ENCODE results near the gene ZDBF2.
"Not testable (repeated sequence)": the region's sequence is repeated elsewhere in the genome, so short reads cannot be mapped to it uniquely, and the experiment has no call there.

ZDBF2 gene

GRCh38 chr2:206250041-206250897, 24.2 kb upstream of the ZDBF2 start:
- Histone ChIP-seq H3K27me3 (ENCODE audit: insufficient read depth, low read length) (no peaks in the 10 kb centered on the region), H3K36me3 (ENCODE audit: insufficient read depth, low read length) (no peaks in the 10 kb centered on the region), H3K4me1 (ENCODE audit: insufficient read depth, low read length) (no peaks in the 10 kb centered on the region), H3K9me3 (ENCODE audit: low read length) (peaks cover 2% of the 10 kb centered on the region), H3K4me3 (ENCODE audit: low read length) (no peak overlapping the region), H2AFZ (ENCODE audit: low read depth, low read length) (no peak overlapping the region)

DNA sequence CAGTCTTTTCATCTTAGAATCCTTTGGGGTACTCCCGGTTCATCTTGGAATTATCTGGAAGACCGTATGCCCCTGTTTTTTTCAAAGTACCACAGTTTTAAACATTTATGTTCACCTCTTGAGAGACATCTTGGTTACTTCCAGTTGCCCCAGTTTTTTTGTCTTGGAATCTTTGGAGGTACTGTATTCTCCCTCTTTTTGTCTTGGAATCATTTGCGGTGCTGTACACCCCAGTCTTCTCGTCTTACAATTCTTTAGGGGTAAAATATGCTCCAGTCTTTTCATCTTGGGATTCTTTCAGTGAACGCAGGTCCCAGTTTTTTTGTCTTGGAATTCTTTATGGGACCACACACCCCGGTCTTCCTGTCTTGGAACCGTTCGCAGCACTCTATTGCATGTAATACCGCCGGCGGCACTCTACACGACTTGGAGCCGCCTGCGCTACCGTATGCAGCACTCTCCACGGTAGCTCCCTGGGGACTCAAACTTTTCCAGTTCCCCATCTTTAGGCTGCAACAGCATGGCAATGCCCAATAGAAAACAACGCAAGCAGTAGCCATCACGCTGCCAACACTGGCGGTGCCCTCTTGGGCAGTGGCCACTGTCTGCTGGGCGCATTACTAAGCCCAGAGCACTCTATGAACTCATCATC, 21.2 kb upstream of the ZDBF2 start:
- no peak overlapping the region for H2AFZ ChIP-seq (ENCODE audit: low read depth, low read length)
- H3K27me3 ChIP-seq (ENCODE audit: insufficient read depth, low read length): no peaks in the 10 kb centered on the region
- H3K36me3 ChIP-seq (ENCODE audit: insufficient read depth, low read length): no peaks in the 10 kb centered on the region
- peaks cover 2% of the 10 kb centered on the region for H3K9me3 ChIP-seq (ENCODE audit: low read length)
- H3K4me3 ChIP-seq (ENCODE audit: low read length): no peak overlapping the region
- H3K4me1 ChIP-seq (ENCODE audit: insufficient read depth, low read length): no peaks in the 10 kb centered on the region

GRCh38 chr2:206253777-206254166, 20.7 kb upstream of the ZDBF2 start:
- Histone ChIP-seq H3K36me3 (ENCODE audit: insufficient read depth, low read length) (no peaks in the 10 kb centered on the region), H3K27me3 (ENCODE audit: insufficient read depth, low read length) (no peaks in the 10 kb centered on the region), H3K4me3 (ENCODE audit: low read length) (no peak overlapping the region), H2AFZ (ENCODE audit: low read depth, low read length) (no peak overlapping the region), H3K4me1 (ENCODE audit: insufficient read depth, low read length) (no peaks in the 10 kb centered on the region), H3K9me3 (ENCODE audit: low read length) (peaks cover 2% of the 10 kb centered on the region)

DNA sequence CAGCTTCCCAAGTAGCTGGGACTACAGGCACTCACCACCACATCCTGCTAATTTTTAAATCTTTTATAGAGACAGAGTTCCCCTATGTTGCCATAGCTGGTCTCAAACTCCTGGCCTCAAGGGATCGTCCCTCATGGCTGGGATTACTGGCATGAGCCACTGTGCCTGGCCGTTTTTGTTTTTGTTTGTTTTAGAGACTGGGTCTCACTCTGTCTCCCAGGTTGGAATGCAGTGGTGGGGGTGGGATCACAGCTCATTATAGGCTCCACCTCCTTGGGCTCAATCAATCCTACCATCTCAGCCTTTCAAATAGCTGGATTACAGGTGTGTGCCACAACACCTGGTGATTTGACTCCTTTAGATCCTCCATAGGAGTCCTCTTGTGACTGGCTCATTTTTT, 19.5 kb upstream of the ZDBF2 start:
- Histone ChIP-seq H2AFZ (ENCODE audit: low read depth, low read length) (no peak overlapping the region), H3K4me3 (ENCODE audit: low read length) (no peak overlapping the region), H3K36me3 (ENCODE audit: insufficient read depth, low read length) (no peaks in the 10 kb centered on the region), H3K4me1 (ENCODE audit: insufficient read depth, low read length) (no peaks in the 10 kb centered on the region), H3K27me3 (ENCODE audit: insufficient read depth, low read length) (peaks cover 3% of the 10 kb centered on the region), H3K9me3 (ENCODE audit: low read length) (peaks cover 2% of the 10 kb centered on the region)

DNA sequence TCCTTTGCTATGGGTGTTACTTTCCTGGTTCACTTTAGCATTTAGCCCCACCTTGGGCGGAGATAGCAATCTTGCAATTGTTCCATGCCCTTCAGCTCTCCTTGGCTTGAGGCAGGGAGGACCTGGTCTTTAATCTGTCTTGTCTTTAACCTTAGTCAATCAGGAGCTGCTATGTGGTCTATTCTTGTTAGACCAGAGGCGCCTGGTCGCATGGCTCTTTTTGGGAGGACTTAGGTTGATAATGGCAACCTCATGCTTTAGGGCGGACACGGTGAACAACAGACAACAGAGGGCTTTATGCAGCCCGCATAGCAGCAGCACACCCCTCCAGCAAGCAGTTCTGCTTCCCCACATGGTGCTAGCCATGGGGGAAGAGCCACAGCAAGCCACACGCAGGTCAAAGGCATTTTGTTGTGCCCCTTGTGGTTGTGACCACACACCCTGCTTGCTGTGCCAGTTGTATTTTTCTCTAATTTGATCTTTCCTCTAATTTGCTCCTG, 17.7 kb upstream of the ZDBF2 start:
- Histone ChIP-seq H2AFZ (ENCODE audit: low read depth, low read length) (no peak overlapping the region), H3K36me3 (ENCODE audit: insufficient read depth, low read length) (no peaks in the 10 kb centered on the region), H3K4me1 (ENCODE audit: insufficient read depth, low read length) (no peaks in the 10 kb centered on the region), H3K27me3 (ENCODE audit: insufficient read depth, low read length) (peaks cover 3% of the 10 kb centered on the region), H3K4me3 (ENCODE audit: low read length) (no peak overlapping the region), H3K9me3 (ENCODE audit: low read length) (peaks cover 2% of the 10 kb centered on the region)

- no peak overlapping the region for H2AFZ ChIP-seq (ENCODE audit: low read depth, low read length)
- no peaks in the 10 kb centered on the region for H3K4me1 ChIP-seq (ENCODE audit: insufficient read depth, low read length)
- H3K27me3 ChIP-seq (ENCODE audit: insufficient read depth, low read length): peaks cover 3% of the 10 kb centered on the region
- no peaks in the 10 kb centered on the region for H3K36me3 ChIP-seq (ENCODE audit: insufficient read depth, low read length)
- peaks cover 2% of the 10 kb centered on the region for H3K9me3 ChIP-seq (ENCODE audit: low read length)
- H3K4me3 ChIP-seq (ENCODE audit: low read length): no peak overlapping the region
These were observed 17.1 kb upstream of the ZDBF2 start for GRCh38 chr2:206257350-206257749.

DNA sequence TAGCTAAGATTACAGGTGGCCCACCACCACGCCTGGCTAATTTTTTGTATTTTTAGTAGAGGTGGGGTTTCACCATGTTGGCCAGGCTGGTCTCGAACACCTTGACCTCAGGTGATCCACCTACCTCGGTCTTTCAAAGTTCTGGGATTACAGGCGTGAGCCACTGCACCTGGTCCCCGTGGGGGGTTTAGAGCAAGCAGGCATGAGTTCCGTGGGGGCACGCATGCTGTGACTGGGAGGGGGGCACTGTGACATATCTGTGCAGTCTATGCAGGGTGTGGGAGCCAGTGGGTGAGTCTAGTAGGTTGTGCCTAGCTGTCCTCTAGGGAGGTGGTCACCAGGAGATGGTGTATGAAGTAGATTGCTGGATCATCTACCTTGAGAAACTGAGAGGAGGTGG, 16.6 kb upstream of the ZDBF2 start:
- no peaks in the 10 kb centered on the region for H3K4me1 ChIP-seq (ENCODE audit: insufficient read depth, low read length)
- H2AFZ ChIP-seq (ENCODE audit: low read depth, low read length): no peak overlapping the region
- no peak overlapping the region for H3K4me3 ChIP-seq (ENCODE audit: low read length)
- H3K27me3 ChIP-seq (ENCODE audit: insufficient read depth, low read length): peaks cover 3% of the 10 kb centered on the region
- no peaks in the 10 kb centered on the region for H3K36me3 ChIP-seq (ENCODE audit: insufficient read depth, low read length)
- peaks cover 2% of the 10 kb centered on the region for H3K9me3 ChIP-seq (ENCODE audit: low read length)

GRCh38 chr2:206258615-206259014, 15.8 kb upstream of the ZDBF2 start:
- not testable (repeated sequence) for H3K4me3 ChIP-seq (ENCODE audit: low read length); H3K4me1 ChIP-seq (ENCODE audit: insufficient read depth, low read length); H3K9me3 ChIP-seq (ENCODE audit: low read length); H3K27me3 ChIP-seq (ENCODE audit: insufficient read depth, low read length); H2AFZ ChIP-seq (ENCODE audit: low read depth, low read length); H3K36me3 ChIP-seq (ENCODE audit: insufficient read depth, low read length)

GRCh38 chr2:206259376-206260187, 14.9 kb upstream of the ZDBF2 start:
- peaks cover 3% of the 10 kb centered on the region for H3K27me3 ChIP-seq (ENCODE audit: insufficient read depth, low read length)
- H3K4me3 ChIP-seq (ENCODE audit: low read length): no peak overlapping the region
- H3K4me1 ChIP-seq (ENCODE audit: insufficient read depth, low read length): no peaks in the 10 kb centered on the region

DNA sequence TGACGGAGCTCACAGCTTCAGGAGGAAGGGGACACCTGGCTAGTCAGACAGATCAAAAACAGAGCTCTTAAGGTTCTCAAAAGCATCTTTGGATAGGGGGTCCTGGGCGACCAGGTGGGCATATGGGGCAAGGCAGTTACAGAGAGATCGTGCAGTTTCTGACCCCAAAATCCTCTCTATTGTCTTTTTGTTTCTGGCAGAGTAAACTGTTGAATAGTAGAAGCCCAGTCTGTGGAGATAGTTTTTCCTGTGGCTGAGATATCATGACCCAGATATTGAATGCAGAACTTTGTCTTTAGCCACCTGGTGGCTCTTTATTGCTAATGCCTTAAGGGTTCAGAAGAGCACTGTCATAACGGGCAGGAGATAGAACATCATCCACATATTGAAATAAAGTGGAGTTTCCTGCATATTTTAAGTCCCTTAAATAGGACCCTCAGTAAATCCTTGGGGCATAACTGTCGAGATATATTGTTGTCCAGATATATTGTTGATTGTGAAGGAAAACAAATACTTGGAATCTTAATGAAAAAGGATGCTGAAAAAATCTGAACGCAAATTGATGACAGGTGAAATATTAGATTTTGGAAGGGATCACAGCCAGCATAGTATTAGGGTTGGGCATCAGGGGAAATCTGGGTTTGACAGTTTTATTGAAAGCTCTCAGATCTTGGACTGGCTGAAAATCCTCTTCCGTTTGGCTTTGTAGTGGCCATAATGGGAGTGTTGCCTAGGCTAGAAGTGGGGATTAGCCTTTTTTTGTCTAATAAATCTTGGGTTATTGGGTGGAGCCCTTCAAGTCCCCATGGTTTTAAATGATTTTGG, 14.1 kb upstream of the ZDBF2 start:
- Histone ChIP-seq H3K9me3 (ENCODE audit: low read length) (peaks cover 2% of the 10 kb centered on the region), H3K4me3 (ENCODE audit: low read length) (no peak overlapping the region), H3K36me3 (ENCODE audit: insufficient read depth, low read length) (no peaks in the 10 kb centered on the region), H3K4me1 (ENCODE audit: insufficient read depth, low read length) (no peaks in the 10 kb centered on the region), H2AFZ (ENCODE audit: low read depth, low read length) (no peak overlapping the region), H3K27me3 (ENCODE audit: insufficient read depth, low read length) (peaks cover 3% of the 10 kb centered on the region)

More at GRCh38 chr2:206259376-206260187, 14.9 kb upstream of the ZDBF2 start:
- Histone ChIP-seq H2AFZ (ENCODE audit: low read depth, low read length) (no peak overlapping the region), H3K9me3 (ENCODE audit: low read length) (peaks cover 2% of the 10 kb centered on the region), H3K36me3 (ENCODE audit: insufficient read depth, low read length) (no peaks in the 10 kb centered on the region)

DNA sequence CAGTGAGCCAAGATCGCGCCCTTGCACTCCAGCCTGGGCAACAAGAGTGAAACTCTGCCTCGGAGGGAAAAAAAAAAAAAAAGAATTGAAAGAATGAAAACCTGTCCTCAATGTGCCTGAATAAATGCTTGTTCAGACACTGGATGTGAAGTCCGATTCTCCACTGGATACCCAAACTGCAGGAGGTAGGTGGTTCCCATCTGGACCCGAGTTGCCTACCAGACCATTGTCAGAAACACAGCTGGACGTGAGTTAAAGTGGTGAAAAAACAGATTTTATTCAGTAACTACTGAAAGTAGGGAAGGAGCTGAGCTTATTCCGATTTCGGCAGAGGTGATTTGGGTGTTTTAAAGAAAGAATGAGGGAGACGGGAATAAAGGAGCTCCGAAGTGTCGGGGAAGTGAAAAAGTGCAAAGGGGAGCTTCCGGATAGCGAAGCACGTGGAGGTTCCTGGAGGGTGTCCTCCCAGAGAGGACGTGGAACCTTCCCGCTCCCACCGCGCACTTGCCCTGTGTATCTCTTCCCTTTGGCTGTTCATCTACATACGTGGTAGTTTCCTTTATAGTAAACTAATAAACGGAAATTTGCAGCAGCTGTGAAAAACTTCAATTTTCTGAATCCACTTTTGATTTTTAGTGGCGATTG, 10.4 kb upstream of the ZDBF2 start:
- H3K27me3 ChIP-seq (ENCODE audit: insufficient read depth, low read length): peaks cover 8% of the 10 kb centered on the region
- H3K4me3 ChIP-seq (ENCODE audit: low read length): no peak overlapping the region
- no peaks in the 10 kb centered on the region for H3K36me3 ChIP-seq (ENCODE audit: insufficient read depth, low read length)
- peaks cover 2% of the 10 kb centered on the region for H3K9me3 ChIP-seq (ENCODE audit: low read length)
- H3K4me1 ChIP-seq (ENCODE audit: insufficient read depth, low read length): no peaks in the 10 kb centered on the region
- H2AFZ ChIP-seq (ENCODE audit: low read depth, low read length): no peak overlapping the region

Measured in neuron (in vitro differentiated cells).